WTC11 (cell line): ENCODE measurements around the gene RIPOR3. TPM values are rescaled to one million over a fixed set of nuclear protein-coding genes. Genes with fewer than 3 reads are reported as not detected.

Experiments used
- ATAC-seq: fragments of 200-7000 bp; cut with Tn5 transposase; 2 replicates; pipeline ENCODE4 v1.10.0; 2021; ENCODE audit warnings: mild to moderate bottlenecking, moderate library complexity
- CTCF ChIA-PET: fragments of 300-600 bp; sonication (Branson Sonifier 250); formaldehyde crosslinking; loops from one replicate; lab custom pipeline; 2021; ENCODE audit warnings: antibody characterized with exemption; lab: Charles Lee
- POLR2A ChIA-PET: fragments of 350-600 bp; sonication (Branson Sonifier 250); formaldehyde crosslinking; loops from one replicate; lab custom pipeline; 2021; ENCODE audit warnings: antibody characterized with exemption; lab: Charles Lee
- DNase-seq: peaks from one replicate; pipeline ENCODE4 v3.0.0; 2021; ENCODE audit warnings: low spot score
- H3K27ac Mint-ChIP-seq: 2 replicates; pipeline ENCODE4 v1.8.0; 2021; ENCODE audit warnings: mixed read lengths
- H3K27me3 Mint-ChIP-seq: 2 replicates; pipeline ENCODE4 v1.8.0; 2021; ENCODE audit warnings: low read depth, mild to moderate bottlenecking, moderate library complexity, mixed read lengths
- H3K36me3 Mint-ChIP-seq: 2 replicates; pipeline ENCODE4 v1.8.0; 2021; ENCODE audit warnings: mixed read lengths
- H3K4me1 Mint-ChIP-seq: 2 replicates; pipeline ENCODE4 v1.8.0; 2022; ENCODE audit warnings: mixed read lengths
- H3K4me3 Mint-ChIP-seq: 2 replicates; pipeline ENCODE4 v1.8.0; 2021; ENCODE audit warnings: mild to moderate bottlenecking, moderate library complexity, mixed read lengths
- H3K9me3 Mint-ChIP-seq: 2 replicates; pipeline ENCODE4 v1.8.0; 2021; ENCODE audit warnings: mixed read lengths
- CBFB ChIP-seq: sonication (generic); formaldehyde crosslinking; IDR thresholded peaks from 2 replicates; pipeline ENCODE4 v1.8.1; 2022; ENCODE audit warnings: mild to moderate bottlenecking, low read depth, missing genetic modification reagents
- ETV6 ChIP-seq: sonication (generic); formaldehyde crosslinking; IDR thresholded peaks from 2 replicates; pipeline ENCODE4 v1.8.1; 2022; ENCODE audit warnings: mild to moderate bottlenecking, missing genetic modification reagents
- FOXK1 ChIP-seq: sonication (generic); formaldehyde crosslinking; IDR thresholded peaks from 2 replicates; pipeline ENCODE4 v1.8.0; 2022; ENCODE audit warnings: mild to moderate bottlenecking, moderate library complexity, missing genetic modification reagents
- GRHL2 ChIP-seq: fragments of 250-450 bp; sonication (Bioruptor Pico); IDR thresholded peaks from 2 replicates; pipeline ENCODE4 v1.8.0; 2022; ENCODE audit warnings: mild to moderate bottlenecking, moderate library complexity; ENCODE audit not compliant: insufficient replicate concordance, severe bottlenecking
- GTF2I ChIP-seq: fragments of 250-450 bp; sonication (Bioruptor Pico); conservative IDR thresholded peaks from 2 replicates; pipeline ENCODE4 v1.4.0; 2021; ENCODE audit warnings: mild to moderate bottlenecking
- MYBL2 ChIP-seq: sonication (generic); formaldehyde crosslinking; IDR thresholded peaks from 2 replicates; pipeline ENCODE4 v1.8.1; 2023; ENCODE audit warnings: mild to moderate bottlenecking, moderate library complexity, missing genetic modification reagents
- NFE2L1 ChIP-seq: sonication (generic); formaldehyde crosslinking; IDR thresholded peaks from 2 replicates; pipeline ENCODE4 v1.8.1; 2023; ENCODE audit warnings: missing genetic modification reagents
- NR2C2 ChIP-seq: sonication (generic); formaldehyde crosslinking; IDR thresholded peaks from 2 replicates; pipeline ENCODE4 v1.8.0; 2022; ENCODE audit warnings: mild to moderate bottlenecking, missing genetic modification reagents
- OVOL2 ChIP-seq: fragments of 250-450 bp; sonication (Bioruptor Pico); IDR thresholded peaks from 2 replicates; pipeline ENCODE4 v1.9.0; 2021; ENCODE audit warnings: mild to moderate bottlenecking, borderline replicate concordance
- RORB ChIP-seq: fragments of 250-450 bp; sonication (Bioruptor Pico); IDR thresholded peaks from 2 replicates; pipeline ENCODE4 v1.9.0; 2021; ENCODE audit warnings: mild to moderate bottlenecking
- SP1 ChIP-seq: sonication (generic); formaldehyde crosslinking; conservative IDR thresholded peaks from 2 replicates; pipeline ENCODE4 v1.8.1; 2022; ENCODE audit warnings: missing genetic modification reagents
- TEAD4 ChIP-seq: sonication (generic); formaldehyde crosslinking; IDR thresholded peaks from 2 replicates; pipeline ENCODE4 v1.8.0; 2022; ENCODE audit warnings: mild to moderate bottlenecking, missing genetic modification reagents
- ZNF219 ChIP-seq: sonication (generic); formaldehyde crosslinking; IDR thresholded peaks from 2 replicates; pipeline ENCODE4 v1.8.0; 2023; ENCODE audit warnings: missing genetic modification reagents, mild to moderate bottlenecking, borderline replicate concordance
- ZNF416 ChIP-seq: fragments of 250-450 bp; sonication (Bioruptor Pico); IDR thresholded peaks from 2 replicates; pipeline ENCODE4 v1.9.0; 2021; ENCODE audit warnings: mild to moderate bottlenecking, inconsistent platforms
- total RNA-seq: library from RNA; stranded (reverse); gene quantifications from 3 replicates; pipeline ENCODE4 v1.2.3, GENCODE V29; 2021
- TF ChIP-seq, protein P1 (sequence below): sonication (generic); formaldehyde crosslinking; IDR thresholded peaks from 2 replicates; pipeline ENCODE4 v1.8.1; 2022; ENCODE audit warnings: low read depth, missing genetic modification reagents, borderline replicate concordance
- TF ChIP-seq, protein P2 (sequence below): sonication (generic); formaldehyde crosslinking; IDR thresholded peaks from 2 replicates; pipeline ENCODE4 v1.8.1; 2023; ENCODE audit warnings: mild to moderate bottlenecking, missing genetic modification reagents
- TF ChIP-seq, protein P3 (sequence below): sonication (generic); formaldehyde crosslinking; IDR thresholded peaks from 2 replicates; pipeline ENCODE4 v1.8.1; 2023; ENCODE audit warnings: mild to moderate bottlenecking, missing genetic modification reagents, moderate library complexity
- TF ChIP-seq, protein P4 (sequence below): fragments of 200-600 bp; IDR thresholded peaks from 2 replicates; pipeline ENCODE4 v1.8.0; 2022; ENCODE audit warnings: antibody characterized with exemption
- TF ChIP-seq, protein P5 (sequence below): sonication (generic); formaldehyde crosslinking; IDR thresholded peaks from 2 replicates; pipeline ENCODE4 v1.8.1; 2023; ENCODE audit warnings: mild to moderate bottlenecking, moderate library complexity, missing genetic modification reagents
- TF ChIP-seq, protein P6 (sequence below): sonication (generic); formaldehyde crosslinking; IDR thresholded peaks from 2 replicates; pipeline ENCODE4 v1.8.0; 2023; ENCODE audit warnings: missing genetic modification reagents

The RIPOR3 gene
- total RNA-seq, 1 experiment from 2014 or later, result 6.5 TPM

DNA sequence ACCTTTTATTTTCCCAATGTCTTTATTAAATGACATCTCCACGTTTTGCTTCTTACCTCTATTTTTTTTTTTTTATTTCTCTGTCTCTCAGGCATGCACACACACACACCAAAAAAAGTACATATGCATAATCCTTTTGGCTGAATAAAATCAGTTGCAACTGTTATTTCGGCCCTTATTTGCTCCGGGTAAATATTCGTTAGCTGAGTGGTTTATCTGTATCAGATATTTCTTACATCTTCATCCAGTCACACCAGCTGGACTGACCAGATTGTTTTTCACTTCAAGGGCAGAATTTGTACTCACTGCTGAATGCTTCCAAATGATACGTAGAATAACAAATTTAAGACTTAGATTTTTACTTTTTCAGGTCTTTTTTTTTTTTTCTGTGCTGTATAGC is 135.7 kb downstream of the RIPOR3 start:
- no peaks in the 10 kb centered on the region for H3K36me3 Mint-ChIP-seq
- ChIA-PET CTCF (no interaction called here), POLR2A (interaction anchor here (0.7 kb wide), 1 partner anchor 12 kb away, joined by 3 read pairs; no protein-coding TSS in a partner anchor)
- H3K27ac Mint-ChIP-seq, result no peak overlapping the region
- no peaks in the 10 kb centered on the region for H3K9me3 Mint-ChIP-seq
- H3K4me3 Mint-ChIP-seq, result no peak overlapping the region
- TF ChIP-seq NR2C2 (CRISPR knock-in tag) (no peak), ETV6 (CRISPR knock-in tag) (no peak), ZNF416 (CRISPR knock-in tag) (no peak), SP1 (no peak), GTF2I (CRISPR knock-in tag) (no peak), TEAD4 (CRISPR knock-in tag) (no peak), FOXK1 (CRISPR knock-in tag) (no peak), ZNF219 (CRISPR knock-in tag) (no peak)
- TF ChIP-seq, protein P1, sequence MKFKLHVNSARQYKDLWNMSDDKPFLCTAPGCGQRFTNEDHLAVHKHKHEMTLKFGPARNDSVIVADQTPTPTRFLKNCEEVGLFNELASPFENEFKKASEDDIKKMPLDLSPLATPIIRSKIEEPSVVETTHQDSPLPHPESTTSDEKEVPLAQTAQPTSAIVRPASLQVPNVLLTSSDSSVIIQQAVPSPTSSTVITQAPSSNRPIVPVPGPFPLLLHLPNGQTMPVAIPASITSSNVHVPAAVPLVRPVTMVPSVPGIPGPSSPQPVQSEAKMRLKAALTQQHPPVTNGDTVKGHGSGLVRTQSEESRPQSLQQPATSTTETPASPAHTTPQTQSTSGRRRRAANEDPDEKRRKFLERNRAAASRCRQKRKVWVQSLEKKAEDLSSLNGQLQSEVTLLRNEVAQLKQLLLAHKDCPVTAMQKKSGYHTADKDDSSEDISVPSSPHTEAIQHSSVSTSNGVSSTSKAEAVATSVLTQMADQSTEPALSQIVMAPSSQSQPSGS (CRISPR knock-in tag), result no peak
- TF ChIP-seq, protein P2, sequence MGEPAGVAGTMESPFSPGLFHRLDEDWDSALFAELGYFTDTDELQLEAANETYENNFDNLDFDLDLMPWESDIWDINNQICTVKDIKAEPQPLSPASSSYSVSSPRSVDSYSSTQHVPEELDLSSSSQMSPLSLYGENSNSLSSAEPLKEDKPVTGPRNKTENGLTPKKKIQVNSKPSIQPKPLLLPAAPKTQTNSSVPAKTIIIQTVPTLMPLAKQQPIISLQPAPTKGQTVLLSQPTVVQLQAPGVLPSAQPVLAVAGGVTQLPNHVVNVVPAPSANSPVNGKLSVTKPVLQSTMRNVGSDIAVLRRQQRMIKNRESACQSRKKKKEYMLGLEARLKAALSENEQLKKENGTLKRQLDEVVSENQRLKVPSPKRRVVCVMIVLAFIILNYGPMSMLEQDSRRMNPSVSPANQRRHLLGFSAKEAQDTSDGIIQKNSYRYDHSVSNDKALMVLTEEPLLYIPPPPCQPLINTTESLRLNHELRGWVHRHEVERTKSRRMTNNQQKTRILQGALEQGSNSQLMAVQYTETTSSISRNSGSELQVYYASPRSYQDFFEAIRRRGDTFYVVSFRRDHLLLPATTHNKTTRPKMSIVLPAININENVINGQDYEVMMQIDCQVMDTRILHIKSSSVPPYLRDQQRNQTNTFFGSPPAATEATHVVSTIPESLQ (CRISPR knock-in tag), result no peak
- DNase-seq, result no peak
- ATAC-seq, result no peak
- H3K27me3 Mint-ChIP-seq, result no peaks in the 10 kb centered on the region
- 0 out of 2 replicates have a peak, but pooled peaks cover 5% of the 10 kb centered on the region for H3K4me1 Mint-ChIP-seq

DNA sequence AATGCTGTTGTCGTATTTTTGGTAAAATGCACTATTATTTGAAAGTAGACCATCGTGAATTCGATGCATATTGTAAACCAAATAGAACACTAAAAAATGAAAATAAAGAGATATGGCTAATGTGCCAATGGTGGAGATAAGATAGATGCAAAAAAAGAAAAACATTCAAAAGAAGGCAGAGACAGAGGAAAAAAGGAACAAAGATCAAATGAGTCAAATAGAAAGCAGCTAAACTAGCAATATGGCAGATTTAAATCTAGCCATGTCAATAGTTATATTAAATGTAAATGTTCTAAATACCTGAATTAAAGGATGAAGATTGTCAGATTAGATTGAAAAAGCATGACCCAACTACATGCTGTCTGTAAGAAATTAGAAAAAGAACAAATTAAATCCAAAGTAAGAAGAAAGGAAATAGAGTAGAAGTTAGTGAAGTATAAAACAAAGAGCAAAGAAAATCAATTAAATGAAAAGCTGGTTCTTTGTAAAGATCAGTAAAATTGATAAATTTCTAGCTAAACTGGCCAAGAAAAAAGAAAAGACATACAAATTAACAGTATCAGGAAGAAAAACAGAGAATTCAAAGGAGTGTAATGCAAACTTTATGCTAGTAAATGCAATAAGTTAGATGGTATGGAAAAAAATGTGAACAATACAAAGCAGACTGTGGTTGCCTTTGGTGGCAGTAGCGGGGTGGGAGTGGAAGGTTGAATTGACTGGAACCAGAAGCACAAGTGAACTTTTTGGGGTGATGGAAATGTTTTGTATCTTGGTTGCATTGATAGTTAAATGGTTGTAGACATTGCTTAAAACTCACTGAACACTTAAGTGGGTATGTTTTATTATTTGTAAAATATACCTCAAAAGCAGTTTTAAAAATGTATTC is 136.4 kb downstream of the RIPOR3 start:
- H3K27ac Mint-ChIP-seq, result no peak overlapping the region
- POLR2A ChIA-PET, result no interaction called here

More for the DNA sequence above, 136.4 kb downstream of the RIPOR3 start:
- H3K9me3 Mint-ChIP-seq, result no peaks in the 10 kb centered on the region
- H3K4me1 Mint-ChIP-seq, result 0 out of 2 replicates have a peak, but pooled peaks cover 5% of the 10 kb centered on the region
- no peak for DNase-seq
- ATAC-seq, result no peak
- TF ChIP-seq GRHL2 (CRISPR knock-in tag), result no peak
- TF ChIP-seq, protein P3, sequence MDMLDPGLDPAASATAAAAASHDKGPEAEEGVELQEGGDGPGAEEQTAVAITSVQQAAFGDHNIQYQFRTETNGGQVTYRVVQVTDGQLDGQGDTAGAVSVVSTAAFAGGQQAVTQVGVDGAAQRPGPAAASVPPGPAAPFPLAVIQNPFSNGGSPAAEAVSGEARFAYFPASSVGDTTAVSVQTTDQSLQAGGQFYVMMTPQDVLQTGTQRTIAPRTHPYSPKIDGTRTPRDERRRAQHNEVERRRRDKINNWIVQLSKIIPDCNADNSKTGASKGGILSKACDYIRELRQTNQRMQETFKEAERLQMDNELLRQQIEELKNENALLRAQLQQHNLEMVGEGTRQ (CRISPR knock-in tag), result no peak
- TF ChIP-seq SP1, result no peak
- TF ChIP-seq OVOL2 (CRISPR knock-in tag), result no peak
- no peak for TF ChIP-seq CBFB
- TF ChIP-seq, protein P4, sequence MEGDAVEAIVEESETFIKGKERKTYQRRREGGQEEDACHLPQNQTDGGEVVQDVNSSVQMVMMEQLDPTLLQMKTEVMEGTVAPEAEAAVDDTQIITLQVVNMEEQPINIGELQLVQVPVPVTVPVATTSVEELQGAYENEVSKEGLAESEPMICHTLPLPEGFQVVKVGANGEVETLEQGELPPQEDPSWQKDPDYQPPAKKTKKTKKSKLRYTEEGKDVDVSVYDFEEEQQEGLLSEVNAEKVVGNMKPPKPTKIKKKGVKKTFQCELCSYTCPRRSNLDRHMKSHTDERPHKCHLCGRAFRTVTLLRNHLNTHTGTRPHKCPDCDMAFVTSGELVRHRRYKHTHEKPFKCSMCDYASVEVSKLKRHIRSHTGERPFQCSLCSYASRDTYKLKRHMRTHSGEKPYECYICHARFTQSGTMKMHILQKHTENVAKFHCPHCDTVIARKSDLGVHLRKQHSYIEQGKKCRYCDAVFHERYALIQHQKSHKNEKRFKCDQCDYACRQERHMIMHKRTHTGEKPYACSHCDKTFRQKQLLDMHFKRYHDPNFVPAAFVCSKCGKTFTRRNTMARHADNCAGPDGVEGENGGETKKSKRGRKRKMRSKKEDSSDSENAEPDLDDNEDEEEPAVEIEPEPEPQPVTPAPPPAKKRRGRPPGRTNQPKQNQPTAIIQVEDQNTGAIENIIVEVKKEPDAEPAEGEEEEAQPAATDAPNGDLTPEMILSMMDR, result no peak
- TF ChIP-seq NFE2L1 (CRISPR knock-in tag), result no peak
- no peak for TF ChIP-seq MYBL2
- TF ChIP-seq RORB, result no peak
- TF ChIP-seq, protein P5, sequence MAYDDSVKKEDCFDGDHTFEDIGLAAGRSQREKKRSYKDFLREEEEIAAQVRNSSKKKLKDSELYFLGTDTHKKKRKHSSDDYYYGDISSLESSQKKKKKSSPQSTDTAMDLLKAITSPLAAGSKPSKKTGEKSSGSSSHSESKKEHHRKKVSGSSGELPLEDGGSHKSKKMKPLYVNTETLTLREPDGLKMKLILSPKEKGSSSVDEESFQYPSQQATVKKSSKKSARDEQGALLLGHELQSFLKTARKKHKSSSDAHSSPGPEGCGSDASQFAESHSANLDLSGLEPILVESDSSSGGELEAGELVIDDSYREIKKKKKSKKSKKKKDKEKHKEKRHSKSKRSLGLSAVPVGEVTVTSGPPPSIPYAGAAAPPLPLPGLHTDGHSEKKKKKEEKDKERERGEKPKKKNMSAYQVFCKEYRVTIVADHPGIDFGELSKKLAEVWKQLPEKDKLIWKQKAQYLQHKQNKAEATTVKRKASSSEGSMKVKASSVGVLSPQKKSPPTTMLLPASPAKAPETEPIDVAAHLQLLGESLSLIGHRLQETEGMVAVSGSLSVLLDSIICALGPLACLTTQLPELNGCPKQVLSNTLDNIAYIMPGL (CRISPR knock-in tag), result no peak
- TF ChIP-seq, protein P6, sequence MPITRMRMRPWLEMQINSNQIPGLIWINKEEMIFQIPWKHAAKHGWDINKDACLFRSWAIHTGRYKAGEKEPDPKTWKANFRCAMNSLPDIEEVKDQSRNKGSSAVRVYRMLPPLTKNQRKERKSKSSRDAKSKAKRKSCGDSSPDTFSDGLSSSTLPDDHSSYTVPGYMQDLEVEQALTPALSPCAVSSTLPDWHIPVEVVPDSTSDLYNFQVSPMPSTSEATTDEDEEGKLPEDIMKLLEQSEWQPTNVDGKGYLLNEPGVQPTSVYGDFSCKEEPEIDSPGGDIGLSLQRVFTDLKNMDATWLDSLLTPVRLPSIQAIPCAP, result no peak
- no peaks in the 10 kb centered on the region for H3K36me3 Mint-ChIP-seq
- CTCF ChIA-PET, result interaction anchor here (1.3 kb wide), 1 partner anchor 21 kb away, joined by 3 read pairs; no protein-coding TSS in a partner anchor
- no peak overlapping the region for H3K4me3 Mint-ChIP-seq
- H3K27me3 Mint-ChIP-seq, result no peaks in the 10 kb centered on the region
